ENCODE results near the gene MMP8.

MMP8 gene

DNA sequence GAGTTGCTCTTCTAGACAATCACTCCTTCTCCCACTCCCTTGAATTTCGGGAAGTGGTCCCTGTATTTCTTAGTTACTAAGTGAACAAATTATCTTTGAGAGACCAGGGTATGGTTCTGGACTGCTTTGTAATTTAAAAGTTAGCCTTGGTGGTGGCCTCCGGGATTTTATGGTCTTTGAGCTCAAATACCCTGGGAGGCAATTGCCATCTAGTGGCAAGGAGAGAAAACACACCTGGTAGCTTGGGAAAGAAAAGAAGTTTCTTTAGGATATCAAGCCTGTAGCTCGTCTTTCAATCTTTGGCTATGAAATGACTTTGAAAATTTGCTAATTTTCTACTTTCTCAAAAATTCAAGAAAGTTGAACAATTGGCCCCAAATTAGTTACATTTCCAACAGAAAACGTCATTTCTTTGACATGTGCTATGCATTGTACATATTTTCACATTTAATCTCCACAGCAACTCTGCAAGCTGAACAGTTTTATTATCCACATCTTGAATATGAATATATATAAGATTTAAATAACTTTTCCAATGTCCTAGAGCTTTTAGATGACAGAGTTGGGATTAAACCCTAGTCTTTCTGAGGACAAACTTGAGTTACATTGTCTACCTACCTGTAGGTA lies 58.3 kb downstream of the MMP8 start:
- peak; percentile 43 for DNase-seq (ENCODE audit: low spot score)
- peak; percentile 85 for TF ChIP-seq CTCF (IDR thresholded peaks at IDR 0.05; ENCODE audit: extremely low read depth, insufficient read depth, missing control alignments)
- in situ Hi-C loops (cut with MboI; ENCODE audit: low pct_unique_long_range_greater_than_20kb, low sequenced_read_pairs, unreplicated experiment), result no loop called here

- DNase-seq (ENCODE audit: low spot score), result no peak
- peak; percentile 57 for TF ChIP-seq CTCF (IDR thresholded peaks at IDR 0.05; ENCODE audit: extremely low read depth, insufficient read depth, missing control alignments)
- in situ Hi-C loops (cut with MboI; ENCODE audit: low pct_unique_long_range_greater_than_20kb, low sequenced_read_pairs, unreplicated experiment), result no loop called here
Observed at GRCh38 chr11:102664001-102664752, 60.6 kb downstream of the MMP8 start.

- in situ Hi-C loops (cut with MboI; ENCODE audit: low pct_unique_long_range_greater_than_20kb, low sequenced_read_pairs, unreplicated experiment), result no loop called here
- no peak for DNase-seq (ENCODE audit: low spot score)
Observed at GRCh38 chr11:102662607-102663006, 62.1 kb downstream of the MMP8 start.

More at GRCh38 chr11:102662607-102663006, 62.1 kb downstream of the MMP8 start:
- TF ChIP-seq CTCF (IDR thresholded peaks at IDR 0.05; ENCODE audit: extremely low read depth, insufficient read depth, missing control alignments), result no peak

All from GM13977 (cell line).